K562 (cell line): ENCODE data around the gene ATAD3C. TPM values are rescaled to one million over a fixed set of nuclear protein-coding genes. Genes with fewer than 3 reads are reported as not detected.

Experiments used
- CCNT2 ChIP-seq: IDR thresholded peaks from 2 replicates; pipeline ENCODE4 v1.6.1; 2011; ENCODE audit warnings: borderline replicate concordance, low read depth, mild to moderate bottlenecking, moderate library complexity, mixed read lengths, low read length; ENCODE audit not compliant: insufficient read length; ENCODE audit errors: extremely low read depth
- CREM ChIP-seq: IDR thresholded peaks from 2 replicates; pipeline ENCODE4 v1.6.1; 2014; ENCODE audit warnings: antibody characterized with exemption, low read depth
- CUX1 ChIP-seq: fragments of 200-800 bp; sonication (Bioruptor generic); IDR thresholded peaks from 2 replicates; pipeline ENCODE4 v1.6.1; 2016; ENCODE audit warnings: missing genetic modification characterization, missing compliant biosample characterization
- EGR1 ChIP-seq: fragments of 450-650 bp; conservative IDR thresholded peaks from 2 replicates; pipeline ENCODE4 v1.6.1; 2017; ENCODE audit warnings: mild to moderate bottlenecking
- FOXK1 ChIP-seq: sonication (generic); formaldehyde crosslinking; IDR thresholded peaks from 2 replicates; pipeline ENCODE4 v1.8.0; 2022; ENCODE audit warnings: missing genetic modification reagents, mild to moderate bottlenecking, borderline replicate concordance
- HNRNPL ChIP-seq: fragments of 200-400 bp; formaldehyde crosslinking; IDR thresholded peaks from 2 replicates; pipeline ENCODE4 v1.6.1; 2017; ENCODE audit warnings: low read depth, mild to moderate bottlenecking, low read length
- KDM5B ChIP-seq: fragments of 200-600 bp; sonication (generic); IDR thresholded peaks from 2 replicates; pipeline ENCODE4 v1.6.1; 2012; ENCODE audit warnings: low read depth, mild to moderate bottlenecking, moderate library complexity, low read length, control low read depth, inconsistent platforms; ENCODE audit not compliant: insufficient replicate concordance
- KHSRP ChIP-seq: fragments of 450-650 bp; IDR thresholded peaks from 2 replicates; pipeline ENCODE4 v1.6.1; 2017
- MYBL2 ChIP-seq, 2 experiments: fragments of 450-650 bp in 1 of 2; sonication (generic) in 1 of 2; formaldehyde crosslinking in 1 of 2; IDR thresholded peaks; 2 replicates each; pipeline versions ENCODE4 v1.6.1 to v1.8.1; 2017 to 2022; ENCODE audit warnings: borderline replicate concordance in 1 of 2, inconsistent platforms in 1 of 2, low read depth in 1 of 2, mild to moderate bottlenecking in 1 of 2, missing genetic modification reagents in 1 of 2, moderate library complexity in 1 of 2
- TFE3 ChIP-seq: fragments of 450-650 bp; formaldehyde crosslinking; IDR thresholded peaks from 2 replicates; pipeline ENCODE4 v1.4.0; 2020; ENCODE audit warnings: mild to moderate bottlenecking, mixed read lengths
- ZBTB43 ChIP-seq: sonication (generic); formaldehyde crosslinking; IDR thresholded peaks from 2 replicates; pipeline ENCODE4 v1.8.0; 2023; ENCODE audit warnings: mild to moderate bottlenecking, missing genetic modification reagents
- ZBTB9 ChIP-seq: fragments of 450-650 bp; formaldehyde crosslinking; IDR thresholded peaks from 2 replicates; pipeline ENCODE4 v1.4.0; 2020; ENCODE audit warnings: mild to moderate bottlenecking, moderate library complexity
- ZFP36 ChIP-seq: fragments of 150-350 bp; IDR thresholded peaks from 2 replicates; pipeline ENCODE4 v1.6.1; 2018; ENCODE audit warnings: low read length, low read depth; ENCODE audit not compliant: partially characterized antibody
- ZNF699 ChIP-seq: fragments of 250-450 bp; sonication (Bioruptor Pico); IDR thresholded peaks from 2 replicates; pipeline ENCODE4 v1.8.0; 2021; ENCODE audit warnings: mild to moderate bottlenecking, moderate library complexity; ENCODE audit not compliant: insufficient replicate concordance
- ZNF766 ChIP-seq: fragments of 200-800 bp; sonication (Bioruptor generic); conservative IDR thresholded peaks from 2 replicates; pipeline ENCODE4 v1.6.1; 2016; ENCODE audit warnings: missing genetic modification characterization, missing compliant biosample characterization
- polyA plus RNA-seq, 8 experiments: library from polyadenylated mRNA; depleted of rRNA in 4 of 8; stranded (reverse) in 5 of 8; unstranded in 3 of 8; fragments of >200 nt; fragmentation: Nextera tagmentation in 2 of 8; fragmentation: Illumina TruSeq in 1 of 8; extraction: Ambion mirVana in 2 of 8; extraction: Trizol in 1 of 8; gene quantifications; 2 replicates each; pipeline versions ENCODE4 v1.2.1 to v1.2.3, GENCODE V29; 2011 to 2014; ENCODE audit warnings: inconsistent platforms in 1 of 8, missing spikeins in 1 of 8
- total RNA-seq, 7 experiments: library from RNA; depleted of rRNA in 6 of 7; stranded (reverse); fragments of >200 nt in 6 of 7; fragmentation: Illumina TruSeq in 2 of 7; extraction: Trizol in 2 of 7; gene quantifications; 2 replicates each; pipeline versions ENCODE4 v1.2.1 to v1.2.3, GENCODE V29; 2011 to 2021; ENCODE audit warnings: low replicate concordance in 1 of 7

ATAD3C gene
- total and polyA plus RNA-seq, 9 of the 15 experiments (the other 6 are each of a cell fraction or from before 2014, with no cell fraction given) = 0.03 to 0.18 TPM; not detected in 7

DNA sequence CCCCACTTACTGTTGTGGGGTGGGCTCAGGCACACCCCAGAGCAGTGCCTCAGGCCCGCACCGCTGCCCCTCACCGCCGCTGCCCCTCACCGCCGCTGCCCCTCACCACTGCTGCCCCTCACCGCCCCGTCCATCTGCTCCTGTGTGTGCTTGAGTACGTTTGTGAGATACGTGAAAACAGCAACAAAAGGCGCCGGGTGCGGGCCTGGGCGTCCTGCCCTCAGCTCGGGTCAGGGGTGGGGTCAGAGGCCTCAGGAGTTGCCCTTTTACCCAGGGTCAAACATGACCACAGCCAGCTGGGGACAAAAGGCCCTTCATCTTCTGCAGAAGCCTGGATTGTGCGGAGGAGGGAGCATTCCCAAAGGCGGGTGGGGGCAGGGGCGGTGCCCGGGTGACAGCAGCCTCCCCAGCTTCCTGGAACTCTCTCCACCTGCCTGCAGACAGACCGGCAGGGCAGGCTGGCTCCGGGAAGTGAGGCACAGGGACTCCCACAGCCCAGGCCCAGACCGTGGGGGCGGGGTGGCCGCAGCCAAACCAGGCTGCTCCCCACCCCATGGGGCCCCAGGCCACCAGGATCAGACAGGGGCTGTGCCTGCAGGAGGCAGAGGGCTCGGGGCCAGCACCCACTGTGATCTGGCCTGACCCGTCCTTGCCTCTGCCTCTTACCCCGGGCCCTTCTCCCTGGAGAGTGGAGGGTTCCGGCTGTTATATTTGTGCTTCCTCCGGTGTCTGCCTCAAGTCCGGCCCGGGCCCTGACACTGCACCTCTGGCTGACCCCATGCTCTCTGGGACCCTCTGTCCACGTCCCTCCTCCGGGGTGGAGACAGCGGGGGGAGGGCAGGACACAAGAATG lies 16.3 kb upstream of the ATAD3C start (continued):
- TF ChIP-seq ZFP36 (peak; percentile 57), ZBTB9 (CRISPR knock-in tag) (peak; percentile 61; the same call in 1 of the 2 replicates), KHSRP (no peak), KDM5B (no peak), HNRNPL (0 out of 2 replicates have a peak, but pooled peaks have one; percentile 29), ZNF699 (no peak), FOXK1 (CRISPR knock-in tag) (no peak), EGR1 (peak; percentile 78), ZNF766 (0 out of 2 replicates have a peak, but pooled peaks have one; percentile 12), ZBTB43 (no peak), CREM (peak; percentile 40; the same call in 1 of the 2 replicates), CCNT2 (peak; percentile 40), CUX1 (no peak), MYBL2 (IDR thresholded peaks at IDR 0.05; ENCODE audit: low read depth) (no peak), MYBL2 (CRISPR knock-in tag; IDR thresholded peaks at IDR 0.05; ENCODE audit: borderline replicate concordance) (no peak), TFE3 (CRISPR knock-in tag) (no peak)
